GM18505 (cell line): ENCODE results near the gene CAMK2B.
"Not testable (repeated sequence)": the region's sequence is repeated elsewhere in the genome, so short reads cannot be mapped to it uniquely, and the experiment has no call there.

ENCODE experiments used
- ATAC-seq: cut with Tn5 transposase; IDR thresholded peaks from one replicate; pipeline ENCODE4 v1.9.1; 2021; ENCODE audit not compliant: unreplicated experiment
- POLR2A ChIP-seq: IDR thresholded peaks from 4 replicates; pipeline ENCODE4 v1.6.1; 2011; ENCODE audit warnings: borderline replicate concordance; ENCODE audit not compliant: insufficient read depth, insufficient read length; ENCODE audit errors: extremely low read depth

Gene CAMK2B

DNA sequence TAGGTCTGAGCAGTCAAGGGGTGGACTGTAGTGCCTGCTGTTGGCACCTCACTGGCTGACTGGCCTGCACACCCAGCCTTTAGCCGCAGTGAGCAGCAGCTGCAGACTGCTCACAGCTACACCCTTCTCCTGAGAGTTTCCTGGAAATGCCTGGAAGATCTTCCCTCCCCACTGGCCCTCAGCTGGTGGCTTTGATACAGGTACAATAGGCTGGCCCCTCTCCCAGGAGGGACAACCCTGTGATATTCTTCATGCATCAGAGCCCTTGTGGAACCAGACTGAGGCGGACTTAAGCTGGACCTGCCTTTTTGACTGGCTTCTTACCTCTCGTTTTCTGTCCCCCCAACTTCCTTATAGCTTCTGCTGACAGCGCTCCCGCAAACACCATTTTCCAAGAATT, 142.6 kb downstream of the CAMK2B start:
- ATAC-seq = no peak
- no peak for TF ChIP-seq POLR2A

DNA sequence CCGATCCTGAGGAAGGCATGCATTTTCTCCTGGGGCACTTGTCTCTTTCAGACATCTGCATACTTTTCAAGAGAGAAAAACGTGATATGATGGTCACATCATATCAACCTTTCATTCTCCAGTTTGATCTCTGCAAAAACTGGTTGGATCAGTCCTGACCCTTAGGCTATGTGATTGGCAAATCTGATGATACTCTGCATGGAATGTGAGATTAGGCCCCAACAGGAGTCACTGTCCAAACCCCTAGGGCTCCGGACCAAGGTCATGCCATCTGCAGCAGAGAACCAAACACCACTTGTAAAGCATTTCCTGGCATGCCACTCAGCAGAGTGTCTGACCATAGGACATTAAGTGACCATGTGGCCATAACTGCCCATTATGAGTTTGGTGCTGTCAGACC, 144.8 kb downstream of the CAMK2B start:
- ATAC-seq = no peak

DNA sequence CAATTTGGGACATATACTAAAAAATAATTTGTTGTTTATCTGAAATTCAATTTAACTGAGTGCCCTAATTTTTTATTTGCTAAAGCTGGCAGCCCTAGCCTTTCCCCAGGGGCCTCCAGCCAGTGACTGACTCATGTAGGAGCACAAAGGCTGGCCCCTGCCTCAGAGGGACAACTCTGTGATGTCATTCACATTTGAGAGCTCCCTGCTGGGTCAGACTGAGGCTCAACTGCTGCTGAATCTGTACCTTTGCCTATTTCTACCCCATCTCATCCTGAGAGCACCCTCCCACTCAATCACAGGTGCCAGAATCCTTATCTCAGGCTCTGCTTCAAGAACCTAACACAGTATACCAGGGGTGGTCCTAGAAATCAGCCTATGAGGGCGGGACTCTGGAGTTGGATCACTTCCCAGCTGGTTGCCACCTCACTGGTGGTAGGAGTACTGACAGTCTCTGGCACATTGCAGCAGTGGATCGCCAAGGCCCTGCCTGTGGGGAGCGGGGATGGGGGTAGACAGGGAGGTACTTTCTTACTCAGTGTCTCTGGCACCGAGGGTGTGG, 147.7 kb downstream of the CAMK2B start:
- no peak for TF ChIP-seq POLR2A
- ATAC-seq = no peak

More for the DNA sequence above, 144.8 kb downstream of the CAMK2B start:
- TF ChIP-seq POLR2A = no peak

DNA sequence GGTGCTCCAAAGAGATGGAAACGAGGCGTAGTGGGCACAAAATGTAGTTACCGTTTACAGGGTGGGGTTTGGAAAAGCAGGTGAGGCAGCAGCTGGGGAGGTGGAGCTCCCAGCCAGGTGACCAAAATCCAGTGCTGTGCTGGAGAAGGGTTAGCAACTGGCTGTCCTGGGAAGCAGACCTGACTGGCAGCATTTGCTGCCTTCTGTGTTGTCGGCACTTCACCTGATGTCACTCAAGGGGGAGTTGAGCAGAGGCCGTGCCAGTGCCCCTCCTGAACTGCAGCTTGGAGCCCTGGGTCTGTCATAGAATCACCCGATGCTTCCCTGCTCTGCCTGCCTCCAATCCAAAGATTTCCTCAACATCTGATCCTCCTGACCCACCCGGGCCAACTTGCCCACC, 148.9 kb downstream of the CAMK2B start:
- ATAC-seq = no peak
- TF ChIP-seq POLR2A = no peak

DNA sequence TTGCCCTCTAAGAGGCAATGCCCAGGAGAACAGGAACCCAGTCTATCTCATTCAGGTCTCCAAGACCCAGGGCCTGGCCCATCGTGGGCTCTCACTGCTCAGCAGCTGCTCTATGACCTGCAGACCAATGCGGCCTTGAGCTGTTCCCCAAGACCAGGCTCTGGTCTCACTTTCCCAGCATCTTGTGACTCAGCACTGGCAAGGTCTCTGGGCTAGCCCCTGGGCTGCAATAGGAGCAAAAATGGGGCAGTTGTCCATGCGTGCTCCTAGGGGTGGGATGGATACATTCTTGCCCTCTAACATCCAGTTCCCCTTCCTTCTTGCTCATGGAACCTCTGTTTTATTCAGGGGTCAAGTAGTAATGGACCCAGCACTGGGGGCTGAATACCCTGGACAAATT, 149.7 kb downstream of the CAMK2B start:
- ATAC-seq = no peak
- TF ChIP-seq POLR2A = no peak

DNA sequence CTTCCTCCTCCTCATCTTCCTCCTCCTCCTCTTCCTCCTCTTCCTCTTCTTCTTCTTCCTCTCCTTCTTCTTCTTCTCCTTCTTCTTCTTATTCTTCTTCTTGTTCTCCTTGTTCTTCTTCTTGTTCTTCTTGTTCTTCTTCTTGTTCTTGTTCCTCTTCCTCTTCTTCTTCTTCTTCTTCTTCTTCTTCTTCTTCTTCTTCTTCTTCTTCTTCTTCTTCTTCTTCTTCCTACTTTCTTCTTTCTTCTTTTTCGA, 150.8 kb downstream of the CAMK2B start:
- ATAC-seq = not testable (repeated sequence)

DNA sequence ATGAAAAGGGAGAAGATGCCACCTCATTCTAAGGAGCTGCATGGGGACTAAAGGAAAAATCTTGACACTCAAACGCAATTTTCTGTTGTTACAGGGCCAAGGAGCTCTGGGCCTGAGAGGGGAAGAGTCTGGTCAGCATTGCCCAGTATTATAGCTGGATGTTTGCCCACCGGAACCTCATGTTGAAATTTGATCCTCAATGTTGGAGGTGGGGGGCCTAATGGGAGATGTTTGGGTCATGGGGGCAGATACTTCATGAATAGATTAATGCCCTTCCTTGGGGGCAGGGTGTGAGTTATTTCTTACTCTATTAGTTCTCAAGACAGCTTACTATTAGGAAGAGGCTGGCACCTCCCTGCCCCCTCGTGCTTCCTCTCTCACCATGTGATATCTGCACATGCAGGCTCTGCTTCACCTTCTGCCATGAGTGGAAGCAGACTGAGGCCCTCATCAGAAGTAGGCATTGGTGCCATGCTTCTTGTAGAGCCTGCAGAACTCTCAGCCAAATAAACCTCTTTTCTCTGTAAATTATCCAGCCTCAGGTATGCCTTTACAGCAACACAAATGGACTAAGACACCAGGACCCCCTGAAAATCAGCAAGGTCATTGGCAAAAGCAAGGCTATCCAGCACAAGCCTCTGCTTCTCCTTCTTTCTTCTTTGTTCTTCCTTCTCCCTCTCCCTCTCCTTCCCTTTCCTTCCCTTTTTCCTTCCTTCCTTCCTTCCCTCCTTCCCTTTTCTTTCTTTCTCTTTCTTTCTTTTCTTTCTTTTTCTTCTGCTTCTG, 151.3 kb downstream of the CAMK2B start:
- no peak for ATAC-seq
- TF ChIP-seq POLR2A = no peak

DNA sequence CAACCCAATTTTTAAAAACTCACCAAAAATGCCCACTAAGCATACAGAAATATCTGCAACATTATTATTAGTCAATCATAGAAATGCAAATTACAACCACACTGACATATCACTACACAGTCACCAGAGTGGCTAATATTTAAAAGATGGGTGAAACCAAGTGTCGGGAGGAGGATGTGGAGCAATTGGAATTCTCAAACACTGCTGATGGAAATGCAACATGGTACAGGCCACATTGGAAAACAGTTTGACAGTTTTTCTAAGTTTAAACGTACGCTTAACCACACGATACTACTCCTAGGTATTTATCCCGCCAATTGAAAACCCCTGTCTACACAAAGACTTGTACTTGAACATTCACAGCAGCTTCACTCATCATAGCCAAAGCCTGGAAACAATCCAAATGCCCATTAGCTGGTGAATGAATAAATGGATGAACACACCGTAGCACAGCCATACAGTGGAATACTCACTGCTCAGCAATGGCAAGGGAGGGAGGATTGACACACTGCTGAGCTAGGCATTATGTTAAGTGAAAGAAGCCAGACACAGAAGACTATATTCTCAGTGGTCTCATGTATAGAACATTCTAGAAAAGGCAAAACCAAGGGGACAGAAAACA, 152.5 kb downstream of the CAMK2B start:
- no peak for TF ChIP-seq POLR2A
- ATAC-seq = no peak

DNA sequence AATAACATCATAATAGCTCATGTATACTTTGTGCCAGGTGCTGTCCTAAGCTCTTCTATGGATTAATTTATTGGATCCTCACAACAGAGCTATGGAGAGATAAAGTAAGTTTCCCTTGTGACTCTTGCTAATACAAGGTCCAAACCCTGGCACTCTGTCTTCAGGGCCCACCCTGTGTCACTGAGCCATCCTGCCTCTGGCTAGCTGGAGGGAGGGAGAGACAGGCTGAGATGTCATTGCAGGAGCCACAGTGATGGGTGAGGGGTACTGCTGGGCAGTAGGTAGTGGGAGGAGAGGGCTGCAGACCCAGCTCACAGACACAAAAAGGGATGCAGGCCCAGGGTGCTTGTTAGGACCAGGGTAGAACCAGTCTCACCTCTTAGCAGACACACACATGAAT, 153.0 kb downstream of the CAMK2B start:
- TF ChIP-seq POLR2A = no peak
- ATAC-seq = no peak

DNA sequence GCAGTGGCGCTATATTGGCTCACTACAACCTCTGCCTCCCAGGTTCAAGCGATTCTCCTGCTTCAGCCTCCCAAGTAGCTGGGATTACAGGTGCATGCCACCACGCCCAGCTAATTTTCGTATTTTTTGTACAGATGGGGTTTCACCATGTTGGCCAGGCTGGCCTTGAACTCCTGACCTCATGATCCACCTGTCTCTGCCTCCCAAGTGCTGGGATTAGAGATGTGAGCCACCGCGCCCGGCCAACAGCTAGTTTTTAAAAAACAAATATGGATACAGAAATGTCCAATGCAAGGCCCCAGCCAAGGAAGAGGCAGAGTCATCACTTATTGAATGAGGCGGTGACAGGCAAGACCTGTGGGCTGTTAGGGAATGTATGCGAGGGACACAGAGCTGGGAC, 153.5 kb downstream of the CAMK2B start:
- not testable (repeated sequence) for ATAC-seq

DNA sequence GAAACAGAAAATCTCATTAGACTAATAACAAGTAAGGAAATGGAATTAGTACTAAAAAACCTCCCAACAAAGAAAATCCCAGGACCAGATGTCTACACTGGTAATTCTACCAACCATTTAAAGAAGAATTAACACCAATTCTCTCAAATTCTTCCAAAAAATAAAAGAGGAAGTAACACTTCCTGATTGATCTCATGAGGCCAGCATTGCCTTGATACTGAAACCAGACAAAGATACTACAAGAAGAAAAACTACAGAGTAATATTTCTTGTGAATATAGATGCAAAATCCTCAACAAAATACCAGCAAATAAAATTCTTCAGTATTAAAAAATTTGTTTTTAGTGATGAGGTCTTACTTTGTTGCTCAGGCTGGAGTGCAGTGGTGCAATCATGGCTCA, 157.5 kb downstream of the CAMK2B start:
- no peak for TF ChIP-seq POLR2A
- ATAC-seq = peak; percentile 55
